Epidermal melanocyte (primary cell): ENCODE measurements around the gene HSD17B14.
"Not testable (repeated sequence)": the region's sequence is repeated elsewhere in the genome, so short reads cannot be mapped to it uniquely, and the experiment has no call there.

Source experiments
- DNase-seq: peaks from one replicate; pipeline ENCODE4 v3.0.0; 2011; ENCODE audit warnings: low spot score; ENCODE audit not compliant: insufficient read length

The HSD17B14 gene

DNA sequence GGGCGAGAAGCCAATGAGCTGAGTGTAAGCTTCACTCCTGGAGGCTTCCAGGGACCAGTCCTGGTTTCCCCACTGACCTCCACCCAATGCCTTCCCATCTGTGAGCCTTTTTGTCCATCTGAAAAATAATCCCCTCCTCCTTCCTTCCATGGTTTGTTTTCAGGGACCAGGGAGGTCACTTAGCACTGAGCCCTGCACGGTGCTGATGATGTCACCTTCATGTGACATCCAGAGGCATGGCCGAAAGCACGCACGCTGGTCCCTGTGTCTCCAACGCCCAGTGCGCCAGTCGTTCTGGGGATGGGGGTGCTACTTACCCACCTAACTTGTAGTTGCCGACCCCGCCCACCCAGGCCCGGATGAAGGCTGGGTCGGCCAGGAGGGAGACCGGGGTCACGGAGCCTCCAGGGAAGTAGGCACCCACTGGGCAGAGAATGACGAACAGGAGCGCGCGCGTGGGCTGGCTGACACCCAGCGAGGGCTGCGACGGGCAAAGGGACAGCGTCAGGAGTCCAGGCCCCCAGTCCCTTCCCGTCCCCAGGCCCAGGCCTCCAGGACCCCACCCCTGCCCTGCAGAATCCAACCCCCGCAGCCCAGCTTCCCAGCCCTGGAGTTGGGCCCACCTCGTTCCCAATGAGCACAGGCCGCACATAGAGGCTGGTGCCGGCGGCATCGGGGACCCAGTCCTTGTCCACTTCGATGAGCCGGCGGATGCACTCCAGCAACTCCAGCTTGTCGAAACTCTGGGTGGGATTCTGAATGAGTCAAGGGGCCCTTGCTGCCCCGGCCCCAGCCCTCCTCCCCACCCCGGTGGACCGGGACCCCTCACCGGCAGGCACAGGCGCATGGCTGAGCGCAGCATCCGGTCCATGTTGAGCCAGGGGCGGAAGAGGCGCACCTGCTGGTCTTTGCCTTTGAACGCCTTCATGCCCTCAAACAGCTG, 36.7 kb downstream of the HSD17B14 start:
- DNase-seq, result no peak

DNA sequence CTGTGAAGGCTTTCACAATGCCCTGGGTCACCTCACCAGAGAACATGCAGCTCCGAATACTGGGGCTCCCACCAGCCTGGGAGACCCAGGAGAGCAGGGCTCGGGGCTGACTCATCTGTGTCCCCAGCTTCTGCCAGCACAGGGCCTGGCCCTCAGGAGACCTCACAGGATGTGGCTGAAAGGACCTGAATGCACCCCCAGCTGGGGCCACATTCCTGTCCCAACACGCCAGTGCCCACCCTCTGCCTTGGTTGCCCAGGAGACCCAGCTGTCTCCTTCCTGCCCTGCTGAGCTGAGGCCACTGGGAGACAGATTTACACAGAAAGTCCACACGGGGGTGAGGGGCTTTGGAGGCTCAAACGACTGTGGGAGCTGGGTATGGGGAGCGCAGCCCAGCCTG, 37.4 kb downstream of the HSD17B14 start:
- DNase-seq, result no peak

DNA sequence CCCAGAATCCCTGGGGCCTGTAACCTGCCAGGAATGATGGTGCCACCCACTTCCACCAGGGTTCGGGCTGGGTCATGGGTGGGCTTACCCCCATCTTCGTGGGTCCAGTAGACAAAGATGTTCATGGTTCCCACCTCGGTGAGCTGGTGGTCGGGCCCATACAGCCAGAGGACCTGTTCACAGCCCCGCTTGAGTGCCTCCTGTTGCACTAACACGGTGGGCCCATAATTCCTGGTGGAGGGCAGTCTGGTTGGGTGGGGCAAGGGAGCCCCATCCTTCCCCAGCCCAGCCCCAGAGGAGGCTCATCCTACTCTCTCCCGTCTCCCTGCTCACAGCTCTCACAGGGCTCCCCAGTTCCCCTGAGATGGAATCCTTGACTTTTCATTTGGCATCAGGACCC, 39.2 kb downstream of the HSD17B14 start:
- DNase-seq, result no peak

DNA sequence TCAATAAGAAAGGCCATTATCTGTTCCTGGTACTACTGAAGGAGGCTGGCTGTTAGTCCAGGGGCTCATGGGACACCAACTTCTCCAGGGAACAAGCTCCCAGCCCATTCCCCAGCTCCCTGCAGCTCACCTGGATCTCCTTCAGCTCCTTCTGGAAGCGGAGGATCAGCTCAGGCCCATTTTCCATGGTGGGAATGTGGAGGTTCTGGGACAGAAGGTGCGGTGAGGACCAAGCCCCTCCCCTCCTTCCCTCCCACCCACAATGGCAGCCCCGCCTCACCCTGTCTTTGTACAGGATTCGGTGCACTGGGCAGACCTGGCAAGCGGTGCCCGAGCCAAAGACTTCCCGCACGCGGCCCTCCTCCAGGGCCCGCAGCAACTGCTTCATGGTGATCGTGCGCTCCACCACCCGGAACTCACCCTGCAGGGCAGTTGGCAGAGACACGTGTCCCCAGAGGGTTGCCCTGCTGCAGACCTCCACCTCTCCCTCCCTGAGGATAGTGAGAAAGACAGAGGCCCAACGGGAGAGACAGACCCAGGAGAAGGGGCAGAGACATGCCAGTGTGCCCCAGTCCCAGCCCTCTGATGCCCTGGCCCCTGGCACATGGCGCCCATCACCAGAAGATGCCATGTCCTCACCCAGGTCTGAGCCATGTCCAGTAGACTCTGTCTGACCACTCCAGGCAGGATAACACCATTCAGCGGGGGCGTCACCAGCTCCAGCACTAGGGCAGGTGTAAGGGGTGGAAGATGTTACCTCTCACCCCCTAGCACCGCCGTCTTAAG, 39.8 kb downstream of the HSD17B14 start:
- no peak for DNase-seq

DNA sequence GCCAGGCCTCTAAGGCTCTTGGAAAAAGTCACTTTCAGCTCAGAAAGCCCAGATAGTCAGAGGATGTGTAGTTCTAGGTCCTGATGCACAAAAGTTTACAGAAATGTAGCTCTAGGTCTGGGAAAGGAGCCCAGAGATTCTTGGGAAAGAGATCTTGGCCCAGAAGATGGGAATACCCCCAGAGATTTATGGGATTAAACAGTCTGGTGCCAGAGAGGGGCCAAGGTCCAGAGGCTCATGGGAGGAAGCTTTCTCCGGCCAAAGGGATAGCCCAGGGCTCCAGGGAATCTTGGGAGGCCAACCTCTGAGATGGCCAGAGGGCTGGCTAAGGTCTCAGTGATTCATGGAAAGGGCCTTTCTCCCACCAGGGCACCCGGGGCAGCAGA, 40.6 kb downstream of the HSD17B14 start:
- no peak for DNase-seq

DNA sequence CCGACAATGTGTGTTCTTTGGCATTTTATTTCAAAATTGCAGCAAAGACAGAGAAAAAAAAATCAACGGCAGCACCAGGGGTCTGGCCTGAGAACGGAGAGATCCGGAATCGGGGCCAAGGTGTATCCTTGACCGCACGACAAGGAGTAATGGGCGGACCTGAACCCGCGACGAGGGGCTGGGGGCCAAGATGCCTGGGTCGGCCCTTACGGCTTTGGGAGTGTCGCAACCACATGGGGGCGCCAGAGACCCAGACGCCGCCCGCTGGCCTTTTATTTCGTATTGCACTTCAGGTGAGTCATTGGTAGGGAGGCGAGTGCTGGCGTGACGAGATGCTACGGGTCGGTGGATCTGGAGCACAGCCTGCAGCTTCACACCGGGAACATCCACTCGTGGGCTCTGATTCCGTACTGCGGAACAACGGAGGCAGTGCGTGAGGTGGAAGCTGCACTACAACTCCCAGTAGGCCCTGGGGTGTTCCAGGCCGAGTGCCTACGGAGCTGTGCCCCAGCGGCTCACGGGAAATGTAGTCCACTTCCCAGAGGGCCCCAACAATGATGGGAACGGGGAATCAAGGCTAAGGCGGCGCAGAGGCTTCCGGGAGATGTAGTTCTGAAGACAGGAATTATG, 41.1 kb downstream of the HSD17B14 start:
- peak; percentile 97 for DNase-seq

DNA sequence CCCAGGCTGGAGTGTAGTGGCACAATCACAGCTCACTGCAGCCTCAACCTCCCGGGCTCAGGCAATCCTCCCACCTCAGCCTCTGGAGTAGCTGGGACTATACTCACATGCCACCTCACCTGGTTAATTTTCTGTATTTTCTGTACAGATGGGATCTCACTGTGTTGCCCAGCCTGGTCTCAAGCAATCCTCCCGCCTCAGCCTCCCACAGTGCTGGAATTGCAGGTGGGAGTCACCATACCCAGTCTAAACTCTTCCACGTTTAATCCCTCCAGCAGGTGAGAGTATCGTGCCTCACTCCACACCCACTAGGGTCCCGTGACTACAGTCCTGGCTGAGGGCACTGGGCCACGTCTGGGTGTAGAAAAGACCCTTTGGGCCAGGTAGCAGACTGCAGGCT, 42.0 kb downstream of the HSD17B14 start:
- DNase-seq, result no peak

DNA sequence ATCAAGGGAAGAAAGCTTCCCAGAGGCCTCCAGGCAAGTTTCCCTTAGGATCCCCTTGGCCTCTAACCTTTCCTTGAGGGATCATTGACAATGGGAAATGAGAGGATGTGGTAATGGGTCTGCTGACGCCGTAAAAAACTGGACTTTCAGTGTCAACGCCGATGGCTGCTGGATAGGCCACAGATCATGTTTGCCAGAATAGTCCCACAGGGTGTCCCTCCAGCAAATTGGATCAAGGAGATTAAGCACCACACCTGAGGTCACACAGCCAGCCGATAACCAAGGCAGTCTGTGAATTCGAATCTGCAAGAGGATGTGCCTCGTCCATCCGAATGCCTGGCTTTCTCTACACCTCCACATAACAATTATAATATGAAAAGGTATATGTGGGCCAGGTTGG, 43.0 kb downstream of the HSD17B14 start:
- no peak for DNase-seq

DNA sequence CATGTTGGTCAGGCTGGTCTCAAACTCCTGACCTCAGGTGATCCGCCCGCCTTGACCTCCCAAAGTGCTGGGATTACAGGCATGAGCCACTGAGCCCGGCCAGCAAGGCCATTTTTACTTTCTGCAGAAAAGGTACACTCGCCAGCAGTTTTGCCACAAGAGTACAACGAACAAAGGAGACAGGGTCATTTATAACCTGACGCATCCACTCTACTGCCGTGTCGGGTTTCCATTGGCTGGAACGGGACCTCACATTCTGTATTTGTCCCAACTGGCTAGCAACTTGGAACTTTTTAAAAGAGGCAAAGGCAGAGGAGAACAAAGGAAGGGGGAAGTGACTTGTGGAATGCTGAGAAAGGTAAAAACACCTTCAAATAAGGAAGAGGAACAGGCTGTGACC, 49.0 kb downstream of the HSD17B14 start:
- not testable (repeated sequence) for DNase-seq

DNA sequence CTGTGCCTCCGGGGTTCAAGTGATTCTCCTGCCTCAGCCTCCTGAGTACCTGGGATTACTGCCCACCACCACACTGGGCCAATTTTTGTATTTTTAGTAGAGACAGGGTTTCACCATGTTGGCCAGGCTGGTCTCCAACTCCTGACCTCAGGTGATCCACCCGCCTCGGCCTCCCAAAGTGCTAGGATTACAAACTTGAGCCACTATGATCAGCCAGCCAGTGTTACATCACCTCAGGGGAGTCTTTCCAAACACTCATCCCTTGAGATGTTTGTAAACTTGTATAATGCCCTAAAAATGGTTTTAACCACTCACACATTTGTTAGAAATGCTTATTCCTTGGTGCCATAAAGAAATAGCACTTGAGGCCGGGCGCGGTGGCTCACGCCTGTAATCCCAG, 49.9 kb downstream of the HSD17B14 start:
- DNase-seq, result not testable (repeated sequence)

DNA sequence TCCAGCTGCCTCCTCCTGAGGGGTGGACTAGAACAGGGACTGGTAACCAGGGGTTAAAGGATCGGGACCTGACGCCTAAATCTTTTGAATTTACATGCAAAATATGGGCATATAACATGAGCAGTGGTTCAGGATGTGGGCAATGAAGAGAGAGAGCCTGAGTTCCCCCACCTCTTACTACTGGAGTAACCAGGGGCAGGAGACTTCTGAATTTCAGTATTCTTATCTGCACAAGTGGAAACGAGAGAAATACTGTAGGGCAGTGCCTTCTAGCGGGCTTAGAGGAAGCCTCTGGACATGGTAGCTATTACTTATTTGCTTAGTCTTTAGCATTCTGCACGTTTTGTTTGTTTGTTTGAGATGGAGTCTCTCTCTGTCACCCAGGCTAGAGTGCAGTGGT, 51.8 kb downstream of the HSD17B14 start:
- DNase-seq, result no peak

DNA sequence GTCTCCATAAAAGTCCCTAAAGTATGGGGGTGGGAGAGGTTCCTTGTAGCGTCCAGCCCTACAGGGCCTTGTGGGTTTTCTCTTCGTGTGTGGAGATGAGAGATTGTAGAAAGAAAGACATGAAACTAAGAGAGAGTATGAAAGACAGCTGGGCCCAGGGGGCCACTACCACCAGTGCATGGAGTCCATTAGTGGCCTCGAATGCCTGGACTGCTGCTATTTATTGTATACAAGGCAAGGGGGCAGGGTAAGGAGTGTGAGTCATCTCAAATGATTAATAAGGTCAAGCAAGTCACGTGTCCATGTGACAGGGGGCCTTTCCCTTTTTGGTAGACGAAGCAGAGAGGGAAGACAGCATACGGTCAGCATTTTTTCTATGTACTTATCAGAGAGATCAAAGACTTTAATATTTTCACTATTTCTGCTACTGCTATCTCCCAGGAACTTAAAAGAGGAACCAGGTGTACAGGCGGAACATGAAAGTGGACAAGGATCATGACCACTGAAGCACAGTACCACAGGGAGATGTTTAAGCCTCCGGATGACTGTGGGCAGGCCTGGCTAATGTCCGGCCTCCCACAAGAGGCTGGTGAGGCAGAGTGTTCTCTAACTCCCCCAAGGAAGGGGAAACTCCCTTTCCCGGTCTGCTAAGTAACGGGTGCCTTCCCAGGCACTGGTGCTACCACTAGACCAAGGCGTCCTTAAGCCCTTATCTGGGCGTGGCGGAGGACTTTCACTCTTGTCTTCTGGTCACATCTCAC, 55.5 kb downstream of the HSD17B14 start:
- no peak for DNase-seq

DNA sequence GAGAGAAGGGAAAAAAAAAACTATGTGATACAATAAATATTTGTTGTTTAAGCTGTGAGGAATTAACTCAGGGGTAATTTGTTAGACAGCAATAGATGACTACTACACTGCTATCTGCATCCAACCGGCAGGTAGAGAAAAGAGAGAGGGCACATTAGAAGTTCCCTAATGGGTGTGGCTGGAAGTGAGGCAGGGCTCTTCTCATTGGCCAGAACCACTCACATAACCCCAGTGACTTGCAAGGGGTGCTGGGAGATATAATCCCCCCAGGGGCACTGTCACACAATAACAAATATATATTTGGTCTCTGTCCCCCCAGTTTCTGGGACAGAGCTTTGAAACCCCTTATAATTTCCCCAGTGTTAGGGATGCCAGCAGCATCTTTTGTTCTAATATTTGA, 56.7 kb downstream of the HSD17B14 start:
- no peak for DNase-seq

DNA sequence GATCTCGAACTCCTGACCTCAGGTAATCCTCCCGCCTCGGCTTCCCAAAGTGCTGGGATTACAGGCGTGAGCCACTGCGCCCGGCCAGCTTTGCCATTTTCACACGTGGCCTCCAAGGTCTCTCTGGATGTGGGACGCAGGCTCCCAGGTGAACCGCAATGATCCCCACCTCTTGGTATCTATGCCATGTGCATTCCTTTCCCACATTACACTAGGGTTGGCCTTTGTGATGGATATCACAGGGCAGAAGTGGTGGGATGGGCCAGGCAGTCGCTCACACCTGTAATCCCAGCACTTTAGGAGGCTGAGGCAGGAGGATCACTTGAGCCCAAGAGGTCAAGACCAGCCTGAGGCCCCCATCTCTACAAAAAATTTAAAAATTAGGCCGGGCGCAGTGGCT, 58.6 kb downstream of the HSD17B14 start:
- no peak for DNase-seq

DNA sequence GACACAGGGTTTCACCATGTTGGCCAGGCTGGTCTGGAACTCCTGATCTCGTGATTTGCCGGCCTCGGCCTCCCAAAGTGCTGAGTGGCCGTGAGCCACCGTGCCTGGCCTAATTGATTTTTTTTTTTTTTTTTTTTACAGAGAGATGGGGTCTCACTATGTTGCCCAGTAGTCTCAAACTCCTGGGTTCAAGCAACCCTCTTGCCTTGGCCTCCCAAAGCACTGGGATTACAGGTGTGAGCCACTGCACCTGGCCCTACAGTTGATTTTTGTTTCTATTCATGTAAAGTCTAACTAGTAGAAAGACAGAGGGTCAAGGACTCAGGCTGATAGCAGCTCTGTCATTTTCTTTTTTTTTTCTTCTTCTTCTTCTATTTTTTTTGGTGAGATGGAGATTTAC, 59.2 kb downstream of the HSD17B14 start:
- no peak for DNase-seq

DNA sequence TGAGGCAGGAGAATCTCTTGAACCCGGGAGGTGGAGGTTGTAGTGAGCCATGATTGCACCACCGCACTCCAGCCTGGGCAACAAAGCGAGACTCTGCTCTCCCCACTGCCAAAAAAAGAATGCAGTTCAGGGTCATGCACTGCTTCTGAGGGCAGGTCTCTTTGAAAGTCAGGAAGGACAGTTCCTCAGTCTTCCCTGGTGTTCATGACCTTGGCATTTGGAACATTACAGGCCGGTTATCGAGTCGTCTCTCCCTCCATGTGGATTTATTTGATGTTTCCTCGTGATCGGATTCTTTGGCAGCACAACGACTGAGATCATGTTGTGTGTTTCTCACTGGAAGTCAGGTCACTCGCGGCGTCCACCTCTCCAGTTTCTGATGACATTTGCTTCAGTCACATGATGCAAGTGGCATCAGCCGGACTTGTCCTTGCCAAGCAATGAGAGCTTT, 63.8 kb downstream of the HSD17B14 start:
- no peak for DNase-seq

DNA sequence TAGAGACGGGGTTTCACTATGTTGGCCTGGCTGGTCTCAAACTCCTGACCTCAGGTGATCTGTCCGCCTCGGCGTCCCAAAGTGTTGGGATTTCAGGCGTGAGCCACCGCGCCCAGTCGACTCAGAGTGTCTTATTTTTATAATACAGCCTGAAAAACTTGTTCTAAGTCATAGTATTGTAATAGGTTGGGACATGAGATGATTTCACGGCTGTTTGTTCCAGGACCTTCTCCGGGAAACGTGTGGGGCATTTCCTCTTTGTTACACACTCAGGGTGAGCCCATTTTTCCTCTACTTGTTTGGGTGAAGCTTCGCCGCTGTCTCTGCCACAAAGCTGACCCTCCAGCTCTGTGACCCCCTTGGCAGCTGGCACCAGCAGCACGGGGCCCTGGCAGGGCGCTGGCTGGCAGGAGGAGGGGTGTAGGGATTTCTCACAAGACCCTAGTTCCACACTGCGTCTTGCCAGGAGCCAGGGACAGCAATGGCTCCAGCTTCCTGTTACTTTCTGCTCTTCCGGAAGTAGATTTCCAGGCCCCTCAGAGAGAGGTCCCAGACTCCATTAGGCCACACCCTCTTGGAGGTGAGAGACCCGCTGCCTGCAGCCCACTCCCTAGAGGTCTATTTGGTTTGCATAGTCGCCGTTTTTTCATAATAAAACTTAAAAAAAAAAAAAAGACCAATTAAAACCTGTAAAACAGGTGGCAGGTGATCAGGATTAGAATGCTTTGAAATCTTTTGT, 65.4 kb downstream of the HSD17B14 start:
- DNase-seq, result no peak

DNA sequence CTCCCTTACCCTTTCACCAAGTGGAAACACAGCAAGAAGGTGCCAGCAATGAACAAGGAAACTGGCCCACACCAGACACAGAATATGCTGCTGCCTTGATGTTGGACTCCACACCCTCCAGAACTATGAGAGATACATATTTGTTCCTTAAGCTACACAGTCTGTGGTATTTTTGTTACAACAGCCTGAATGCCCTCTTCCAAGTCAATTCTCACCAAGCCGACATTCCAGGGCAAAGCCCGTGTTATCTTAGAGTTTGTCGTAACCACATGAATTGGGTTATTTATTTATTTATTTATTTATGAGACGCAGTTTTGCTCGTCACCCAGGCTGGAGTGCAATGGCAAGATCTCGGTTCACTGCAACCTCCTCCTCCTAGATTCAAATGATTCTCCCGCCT, 66.0 kb downstream of the HSD17B14 start:
- no peak for DNase-seq

DNA sequence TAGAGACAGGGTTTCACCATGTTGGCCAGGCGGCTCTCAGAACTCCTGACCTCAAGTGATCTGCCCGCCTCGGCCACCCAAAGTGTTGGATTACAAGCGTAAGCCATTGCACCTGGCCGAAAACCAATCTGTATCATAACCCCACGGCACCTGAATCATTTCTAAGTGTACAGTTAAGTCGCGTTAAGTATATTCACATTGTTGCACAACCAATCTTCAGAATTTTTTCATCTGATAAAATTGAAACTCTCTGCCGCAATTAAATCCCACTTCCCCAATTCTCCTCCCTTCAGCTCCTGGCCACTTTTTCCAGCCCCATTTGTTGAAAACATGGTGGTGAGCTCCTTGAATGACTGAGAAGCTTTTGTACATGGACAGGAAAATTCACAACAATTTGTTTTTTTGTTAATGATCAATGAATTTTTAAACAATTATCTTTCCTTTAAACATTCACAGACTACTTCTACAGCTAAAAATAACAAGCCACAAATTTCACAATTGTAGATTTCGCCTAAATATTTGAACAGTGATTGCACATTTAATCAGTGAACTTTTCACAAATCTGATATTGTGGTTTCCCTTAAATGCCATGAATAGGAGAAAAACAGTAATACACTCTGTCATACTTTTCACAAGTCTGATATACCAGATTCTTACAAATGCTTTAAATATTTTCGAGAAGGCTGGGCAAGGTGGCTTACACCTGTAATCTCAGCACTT, 67.1 kb downstream of the HSD17B14 start:
- DNase-seq, result no peak

DNA sequence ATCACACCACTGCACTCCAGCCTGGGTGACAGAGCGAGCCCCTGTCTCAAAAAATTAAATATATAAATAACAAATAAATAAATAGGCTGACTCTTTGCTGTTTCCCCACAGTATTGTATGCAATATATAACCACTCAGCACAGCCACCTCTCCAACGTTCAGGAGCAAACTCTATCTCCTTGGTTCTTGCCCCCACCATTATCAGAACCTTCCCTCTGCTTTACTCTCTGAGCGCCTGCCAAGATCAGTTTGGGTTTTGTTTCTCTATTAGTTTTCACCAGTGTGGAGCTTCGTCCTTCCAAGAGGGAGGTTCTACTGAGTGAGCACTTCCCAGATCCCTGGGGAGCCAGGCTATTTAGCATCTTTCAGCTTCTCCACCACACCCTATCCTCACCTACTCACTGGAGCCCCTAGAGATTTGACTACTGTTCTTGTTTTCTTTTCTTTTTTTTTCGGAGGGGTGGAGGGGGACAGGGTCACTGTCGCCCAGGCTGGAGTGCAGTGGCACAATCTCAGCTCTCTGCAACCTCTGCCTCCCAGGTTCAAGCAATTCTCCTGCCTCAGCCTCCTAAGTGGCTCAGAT, 68.0 kb downstream of the HSD17B14 start:
- DNase-seq, result not testable (repeated sequence)
